GM21529 (cell line): ENCODE data around the gene SPTB.

ENCODE experiments used
- ATAC-seq: cut with Tn5 transposase; IDR thresholded peaks from one replicate; pipeline ENCODE4 v1.9.1; 2021; ENCODE audit not compliant: unreplicated experiment

Gene SPTB

DNA sequence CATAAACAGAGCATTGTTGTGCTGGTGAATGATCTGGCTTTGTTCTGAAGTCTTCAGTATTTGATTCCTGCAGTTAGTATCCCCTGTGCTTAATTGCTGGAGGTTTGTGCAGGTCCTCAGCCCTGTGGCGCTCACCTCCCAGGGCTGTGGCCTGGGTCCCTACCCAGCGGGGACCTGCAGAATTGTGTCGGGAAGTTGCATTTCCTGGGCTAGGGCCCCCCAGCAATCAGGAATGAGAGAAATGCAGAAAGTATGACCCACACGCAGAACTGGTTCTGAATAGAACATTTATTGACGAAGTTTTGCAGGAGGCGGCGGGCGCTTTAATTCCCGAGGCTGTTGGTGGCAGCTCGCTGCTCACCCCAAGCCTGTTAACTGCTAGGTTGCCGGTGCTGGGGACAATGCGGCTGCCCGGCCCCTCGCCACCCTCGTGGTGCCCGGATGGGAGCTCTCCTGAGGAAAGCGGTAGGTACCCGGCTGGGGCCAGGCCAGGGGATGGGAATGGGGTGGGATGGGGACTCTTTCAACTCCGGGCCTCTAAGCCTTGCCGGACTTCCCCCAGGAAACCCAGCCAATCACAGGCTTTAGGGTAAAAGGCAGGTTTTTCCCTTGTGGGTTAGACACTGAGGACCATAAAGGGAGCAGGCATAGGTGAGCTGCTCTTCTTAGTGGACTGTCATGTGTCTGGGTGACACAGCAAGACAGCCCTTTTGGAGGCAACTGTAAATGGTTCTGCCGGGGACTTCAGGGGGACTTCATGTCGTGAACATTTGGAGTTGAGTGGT is 163.9 kb downstream of the SPTB start:
- ATAC-seq = no peak

DNA sequence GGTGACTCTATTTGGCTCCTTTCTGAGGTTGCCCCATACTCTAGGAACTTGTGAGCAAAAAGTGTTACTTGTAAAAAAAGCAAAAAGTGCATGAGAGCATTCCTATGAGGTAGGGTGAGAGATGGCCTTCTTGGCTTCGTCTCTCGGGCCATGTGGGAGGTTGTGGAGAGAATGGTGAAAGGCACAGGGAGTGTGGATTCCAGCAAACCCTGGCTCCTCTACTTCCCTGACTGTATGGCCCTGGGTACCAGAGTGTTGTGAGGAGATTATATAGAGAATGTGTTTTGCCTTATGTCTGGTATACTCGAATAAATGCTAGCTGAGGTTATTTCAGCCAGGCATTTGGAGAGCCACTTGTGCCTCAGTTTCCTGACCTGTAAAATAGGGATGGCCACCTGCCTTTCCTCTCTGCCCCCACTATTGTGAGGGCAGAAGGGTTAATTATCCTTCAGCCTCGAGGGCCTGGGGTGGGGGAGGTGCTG is 164.5 kb downstream of the SPTB start:
- ATAC-seq = no peak

DNA sequence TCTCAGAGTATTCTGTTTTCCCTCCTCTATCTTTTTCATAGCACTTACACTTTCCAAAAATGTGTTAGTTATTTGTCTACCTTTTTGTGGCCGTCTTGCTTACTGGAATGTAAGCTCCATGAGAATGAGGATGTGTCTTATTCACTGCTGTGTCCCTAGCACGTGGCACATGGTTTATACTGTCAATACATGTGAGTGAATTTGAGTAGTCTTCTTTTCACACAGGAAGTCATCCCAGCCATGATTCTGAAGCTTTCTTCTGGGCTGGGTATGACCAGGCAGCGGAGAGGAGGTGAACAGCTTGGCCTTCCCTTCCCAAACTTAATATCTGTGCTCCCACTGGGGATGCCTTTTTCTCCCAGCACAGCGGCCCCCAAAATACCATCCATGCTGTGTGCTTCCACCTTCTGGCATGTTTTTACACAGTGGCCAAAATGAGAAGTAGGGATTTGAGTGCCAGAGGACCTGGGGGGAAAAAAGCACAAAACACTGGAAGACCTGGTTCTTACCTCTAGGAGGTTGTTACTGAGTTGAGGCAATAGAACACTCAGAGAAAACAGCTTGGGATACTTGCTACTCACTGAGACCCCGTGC is 165.2 kb downstream of the SPTB start:
- ATAC-seq = no peak

GRCh38 chr14:64713677-64714076 is 166.0 kb downstream of the SPTB start:
- no peak for ATAC-seq

GRCh38 chr14:64711039-64711438 is 168.7 kb downstream of the SPTB start:
- ATAC-seq = no peak

DNA sequence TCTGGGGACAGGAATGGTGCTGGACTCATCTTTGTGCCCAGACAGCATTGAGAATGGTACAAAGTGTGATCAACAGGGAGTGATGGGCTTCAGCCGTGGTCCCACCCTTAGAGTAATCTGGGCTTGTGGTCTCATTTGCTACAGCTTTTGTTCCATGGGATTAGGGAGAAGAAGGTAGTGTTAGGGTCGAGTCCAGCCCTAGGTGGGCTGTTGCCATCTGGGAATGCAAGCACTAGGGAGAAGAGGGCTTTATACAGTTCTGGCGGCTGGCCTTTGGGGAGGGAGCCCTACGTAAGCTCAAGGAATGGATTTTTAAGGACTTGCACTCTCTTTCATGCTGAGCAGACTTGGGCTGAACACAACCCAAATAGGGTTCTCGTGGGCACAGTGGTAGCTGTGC is 170.6 kb downstream of the SPTB start:
- ATAC-seq = no peak

GRCh38 chr14:64708148-64709004 is 171.3 kb downstream of the SPTB start:
- no peak for ATAC-seq

GRCh38 chr14:64707661-64708060 is 172.0 kb downstream of the SPTB start:
- no peak for ATAC-seq

DNA sequence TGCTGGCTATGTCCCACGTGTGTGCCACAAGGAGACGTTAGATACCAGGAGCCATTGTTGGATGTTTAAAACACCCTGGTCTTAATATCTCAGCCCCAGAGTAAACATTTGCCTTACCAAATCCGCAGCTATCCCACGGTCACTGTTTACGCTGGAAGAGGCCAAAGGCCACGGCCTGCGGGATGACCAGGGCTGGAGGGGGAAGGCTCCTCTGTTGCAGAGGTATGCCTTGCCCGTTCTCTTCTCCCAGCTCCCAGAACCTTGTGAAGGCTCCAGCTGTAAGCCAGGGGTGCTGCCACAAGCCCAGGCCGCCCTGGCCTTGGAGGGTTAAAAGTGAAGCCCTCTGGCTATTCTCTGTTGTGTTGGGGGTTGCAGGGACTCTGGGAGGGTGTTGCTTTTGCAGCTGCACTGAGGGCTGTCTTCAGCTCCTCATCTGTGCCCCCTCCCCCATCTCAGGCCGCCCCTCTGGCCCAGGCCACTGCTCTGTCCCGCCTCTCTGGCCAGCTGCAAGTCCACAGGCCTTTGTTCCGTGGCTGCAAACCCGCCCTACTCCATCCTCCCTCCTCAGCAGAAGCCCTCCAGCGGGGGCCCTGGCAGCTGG is 173.0 kb downstream of the SPTB start:
- ATAC-seq = no peak

DNA sequence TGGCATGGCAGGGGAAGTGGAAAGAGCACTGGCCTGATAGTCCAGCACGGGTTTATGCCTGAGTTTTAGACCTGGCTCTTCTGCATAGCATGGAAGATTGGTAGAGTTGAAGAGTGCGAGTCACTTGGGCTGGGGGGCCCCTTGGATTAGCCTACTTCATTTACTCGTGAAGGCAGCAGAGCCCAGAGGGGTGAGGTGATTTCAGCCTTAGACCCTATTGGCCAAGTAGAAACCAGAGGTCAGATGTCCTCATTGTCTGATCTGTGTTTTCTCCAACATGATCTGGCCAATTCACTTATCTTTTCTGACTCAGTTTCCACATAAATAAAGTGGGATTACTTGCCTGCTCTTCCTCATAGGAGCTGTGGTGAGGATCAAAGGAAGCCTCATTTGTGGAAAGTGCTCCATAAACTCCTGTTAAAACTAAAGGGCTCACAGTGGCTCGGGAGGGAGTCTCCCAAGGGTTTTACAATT is 173.6 kb downstream of the SPTB start:
- ATAC-seq = no peak

- no peak for ATAC-seq
These were observed 174.2 kb downstream of the SPTB start for GRCh38 chr14:64705381-64706118.

DNA sequence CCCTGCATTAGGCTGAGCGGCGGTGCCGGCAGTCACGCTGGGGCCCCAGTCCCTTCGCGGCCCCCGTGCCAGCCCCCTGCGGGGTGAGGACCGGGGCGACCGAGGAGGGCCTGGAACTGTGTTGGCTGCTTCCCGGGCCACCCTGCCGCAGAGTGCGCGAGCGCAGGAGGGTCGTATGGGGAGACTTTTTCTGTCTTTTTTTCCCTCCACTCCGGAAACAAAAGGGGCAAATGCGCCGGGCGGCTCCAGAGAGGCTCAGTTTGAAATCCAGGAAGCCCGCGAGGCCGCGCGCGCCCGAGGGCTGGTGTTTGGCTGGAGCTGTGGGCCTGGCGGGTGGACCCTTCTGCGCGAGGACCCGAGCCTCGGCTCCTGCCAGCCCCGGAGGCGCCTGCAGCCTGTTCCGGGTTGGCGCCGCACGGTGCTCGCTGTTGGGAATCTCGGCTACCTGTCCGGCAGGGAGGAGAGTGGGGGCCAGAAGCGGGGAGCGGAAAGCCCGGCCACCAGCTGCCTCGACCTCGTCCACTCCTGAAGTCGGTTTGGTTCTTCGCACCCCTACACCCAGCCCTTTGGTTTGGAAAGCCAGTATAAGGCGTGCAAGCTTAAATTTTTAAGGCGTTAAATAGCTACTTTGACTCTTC is 174.8 kb downstream of the SPTB start:
- ATAC-seq = no peak

- ATAC-seq = no peak
These were observed 175.5 kb downstream of the SPTB start, which contains the start of gene PLEKHG3 for GRCh38 chr14:64704143-64704742. TSS of gene PLEKHG3 (plus strand) at chr14:64704424. CDS start at chr14:64727632, 23,208 bp downstream.

GRCh38 chr14:64703395-64704142 is 176.1 kb downstream of the SPTB start:
- no peak for ATAC-seq

- no peak for ATAC-seq
These were observed 177.0 kb downstream of the SPTB start for GRCh38 chr14:64702493-64703394.

- ATAC-seq = no peak
These were observed 178.0 kb downstream of the SPTB start for GRCh38 chr14:64701660-64702059.

DNA sequence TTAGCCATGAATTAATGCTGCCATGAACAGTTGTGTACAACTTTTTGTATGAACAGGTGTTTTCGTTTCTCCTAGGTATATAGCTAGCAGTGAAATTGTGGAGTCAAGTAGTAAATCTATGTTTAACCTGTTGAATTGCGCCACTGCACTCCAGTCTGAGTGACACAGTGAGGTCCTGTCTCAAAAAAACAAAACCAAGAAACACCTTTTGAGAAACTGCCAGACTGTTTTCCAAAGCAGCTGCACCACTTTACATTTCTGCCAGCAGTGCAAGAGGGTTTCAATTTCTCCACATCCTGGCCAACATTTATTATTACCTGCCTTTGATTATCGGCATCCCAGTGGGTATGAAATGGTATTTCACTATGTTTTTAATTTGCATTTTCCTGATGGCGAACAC is 178.8 kb downstream of the SPTB start:
- no peak for ATAC-seq

DNA sequence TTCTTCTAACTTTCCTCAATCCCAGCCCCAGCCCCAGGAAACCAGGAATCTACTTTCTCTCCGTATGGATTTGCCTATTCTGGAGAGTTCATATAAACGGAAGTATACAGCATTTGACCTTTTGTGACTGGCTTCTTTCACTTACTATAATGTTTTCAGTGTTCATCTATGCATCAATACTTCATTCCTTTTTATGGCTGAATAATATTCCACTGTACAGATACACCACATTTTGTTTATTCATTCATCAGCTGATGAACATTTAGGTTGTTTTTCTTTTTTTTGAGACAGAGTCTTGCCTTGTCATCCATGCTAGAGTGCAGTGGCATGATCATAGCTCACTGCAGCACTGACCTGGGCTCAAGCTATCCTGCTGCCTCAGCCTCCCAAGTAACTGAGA is 179.4 kb downstream of the SPTB start:
- no peak for ATAC-seq
